ENCODE measurements around the gene MVB12B. TPM values are rescaled to one million over a fixed set of nuclear protein-coding genes. Genes with fewer than 3 reads are reported as not detected.

Gene MVB12B
- total RNA-seq, 1 donor from 2014 or later = 12.8 TPM

GRCh38 chr9:126470241-126470993 is 143.8 kb downstream of the MVB12B start:
- H3K4me3 Mint-ChIP-seq (ENCODE audit: unreplicated experiment) = no peak overlapping the region
- H3K27me3 ChIP-seq (ENCODE audit: insufficient read depth, low read length) = no peaks in the 10 kb centered on the region
- no peak overlapping the region for H3K27ac ChIP-seq (ENCODE audit: low read depth, low read length)
- no peaks in the 10 kb centered on the region for H4K20me1 ChIP-seq (ENCODE audit: insufficient read depth, low read length)
- H3K4me1 Mint-ChIP-seq (ENCODE audit: low read depth, unreplicated experiment) = peaks cover 26% of the 10 kb centered on the region
- no peak for TF ChIP-seq CTCF (IDR thresholded peaks at IDR 0.05; ENCODE audit: insufficient read depth, low read depth, low read length)
- no peak for TF ChIP-seq EZH2 (IDR thresholded peaks at IDR 0.05; ENCODE audit: insufficient read depth, low read length)
- H3K36me3 ChIP-seq (ENCODE audit: insufficient read depth, low read length) = no peaks in the 10 kb centered on the region
- H3K36me3 Mint-ChIP-seq (ENCODE audit: low read depth, unreplicated experiment) = peaks cover 2% of the 10 kb centered on the region
- FAIRE-seq = no peak
- peaks cover 32% of the 10 kb centered on the region for H3K4me1 ChIP-seq (ENCODE audit: insufficient read depth, low read length)
- H3K4me2 ChIP-seq (ENCODE audit: low read length) = peak overlapping the region; percentile 59
- H3K79me2 ChIP-seq (ENCODE audit: insufficient read depth, low read length) = no peaks in the 10 kb centered on the region
- no peaks in the 10 kb centered on the region for H3K9me3 ChIP-seq (ENCODE audit: insufficient read depth, low read depth, low read length)
- H3K9ac ChIP-seq (ENCODE audit: low read length) = no peak overlapping the region
- H3K4me3 ChIP-seq (ENCODE audit: insufficient read depth, low read depth, low read length) = no peak overlapping the region
- peak overlapping the region; percentile 3 for H2AFZ ChIP-seq (ENCODE audit: low read depth, low read length)
- no peaks in the 10 kb centered on the region for H3K9me3 Mint-ChIP-seq (ENCODE audit: unreplicated experiment)
- DNase-seq (ENCODE audit: low read depth) = no peak
- no peaks in the 10 kb centered on the region for H3K27me3 Mint-ChIP-seq (ENCODE audit: low read depth, unreplicated experiment)
- no peak overlapping the region for H3K27ac Mint-ChIP-seq (ENCODE audit: unreplicated experiment)

GRCh38 chr9:126471084-126471624 is 144.5 kb downstream of the MVB12B start:
- no peak overlapping the region for H3K27ac Mint-ChIP-seq (ENCODE audit: unreplicated experiment)
- peak overlapping the region; percentile 3 for H2AFZ ChIP-seq (ENCODE audit: low read depth, low read length)
- DNase-seq (ENCODE audit: low read depth) = peak; percentile 51

More at GRCh38 chr9:126471084-126471624, 144.5 kb downstream of the MVB12B start:
- Histone ChIP-seq H3K4me3 (ENCODE audit: insufficient read depth, low read depth, low read length) (no peak overlapping the region), H3K27me3 (ENCODE audit: insufficient read depth, low read length) (no peaks in the 10 kb centered on the region), H3K27ac (ENCODE audit: low read depth, low read length) (peak overlapping the region; percentile 12), H3K36me3 (ENCODE audit: insufficient read depth, low read length) (no peaks in the 10 kb centered on the region), H3K79me2 (ENCODE audit: insufficient read depth, low read length) (no peaks in the 10 kb centered on the region), H3K4me1 (ENCODE audit: insufficient read depth, low read length) (peaks cover 38% of the 10 kb centered on the region), H3K9ac (ENCODE audit: low read length) (peak overlapping the region; percentile 12), H3K4me2 (ENCODE audit: low read length) (peak overlapping the region; percentile 59), H3K9me3 (ENCODE audit: insufficient read depth, low read depth, low read length) (no peaks in the 10 kb centered on the region), H4K20me1 (ENCODE audit: insufficient read depth, low read length) (no peaks in the 10 kb centered on the region)
- Mint-ChIP-seq H3K4me3 (ENCODE audit: unreplicated experiment) (no peak overlapping the region), H3K27me3 (ENCODE audit: low read depth, unreplicated experiment) (no peaks in the 10 kb centered on the region), H3K9me3 (ENCODE audit: unreplicated experiment) (no peaks in the 10 kb centered on the region), H3K36me3 (ENCODE audit: low read depth, unreplicated experiment) (peaks cover 2% of the 10 kb centered on the region), H3K4me1 (ENCODE audit: low read depth, unreplicated experiment) (peaks cover 26% of the 10 kb centered on the region)
- no peak for FAIRE-seq
- TF ChIP-seq EZH2 (IDR thresholded peaks at IDR 0.05; ENCODE audit: insufficient read depth, low read length) = no peak
- TF ChIP-seq CTCF (IDR thresholded peaks at IDR 0.05; ENCODE audit: insufficient read depth, low read depth, low read length) = no peak

Measured in astrocyte (in vitro differentiated cells and primary cell).